GM12878 (cell line): Measurements from ENCODE around the gene COLQ. TPM values are rescaled to one million over a fixed set of nuclear protein-coding genes. Genes with fewer than 3 reads are reported as not detected.

Experiments
- ATAC-seq: fragments of 200-7000 bp; cut with Tn5 transposase; 3 replicates; pipeline ENCODE4 v1.9.1; 2020; ENCODE audit warnings: mild to moderate bottlenecking, moderate library complexity
- BruUV-seq: library from RNA; stranded (reverse); fragments of 400-500 nt; replicated peaks from 2 replicates; lab custom pipeline; 2021; lab: Mats Ljungman, UMichigan
- CTCF ChIA-PET: fragments of 300-600 bp; sonication (Branson Sonifier 250); formaldehyde crosslinking; extraction: SDS; loops from one replicate; lab custom pipeline; 2021; ENCODE audit warnings: inconsistent platforms; lab: Yijun Ruan, JAX
- POLR2A ChIA-PET: fragments of 350-600 bp; formaldehyde crosslinking; extraction: SDS; loops from one replicate; lab custom pipeline; 2021; ENCODE audit warnings: inconsistent platforms; lab: Charles Lee
- RAD21 ChIA-PET: fragments of 300-600 bp; sonication (Branson Sonifier 250); formaldehyde crosslinking; loops from one replicate; lab custom pipeline; 2023; ENCODE audit warnings: antibody characterized with exemption; ENCODE audit not compliant: unreplicated experiment; lab: Charles Lee
- SMC1A ChIA-PET: fragments of 300-600 bp; sonication (Branson Sonifier 250); formaldehyde crosslinking; loops from one replicate; lab custom pipeline; 2023; ENCODE audit not compliant: unreplicated experiment, uncharacterized antibody; lab: Charles Lee
- DNase-seq: peaks from one replicate; pipeline ENCODE4 v3.0.0-alpha.2; 2011; ENCODE audit warnings: low read depth, low spot score
- FAIRE-seq: peaks from 3 replicates; lab custom pipeline; 2011; peaks lifted over from hg19 to GRCh38; lab: Jason Lieb, UNC
- H2AFZ ChIP-seq: 2 replicates; pipeline ENCODE4 v1.6.0; 2011; ENCODE audit warnings: low read depth, low read length, control low read depth; ENCODE audit not compliant: control insufficient read depth
- H3K27ac ChIP-seq: 2 replicates; pipeline ENCODE4 v1.5.1; 2011; ENCODE audit warnings: control low read depth; ENCODE audit not compliant: control insufficient read depth, insufficient read depth
- H3K27me3 ChIP-seq, 2 experiments: replicated peaks in 1 of 2; 2 replicates each; pipeline versions ENCODE4 v1.6.0 to v1.6.1; 2011; ENCODE audit warnings: low read length in 1 of 2; ENCODE audit not compliant: control insufficient read depth in 2 of 2, insufficient read depth in 2 of 2
- H3K36me3 ChIP-seq, 2 experiments: 2 replicates each; pipeline ENCODE4 v1.5.1; 2011; ENCODE audit warnings: low read length in 1 of 2; ENCODE audit not compliant: control insufficient read depth in 2 of 2, insufficient read depth in 2 of 2
- H3K4me1 ChIP-seq: 2 replicates; pipeline ENCODE4 v1.6.1; 2011; ENCODE audit warnings: mild to moderate bottlenecking, low read length, moderate library complexity, mixed read lengths; ENCODE audit not compliant: control insufficient read depth, insufficient read depth
- H3K4me2 ChIP-seq: 2 replicates; pipeline ENCODE4 v1.6.0; 2011; ENCODE audit warnings: control low read depth; ENCODE audit not compliant: control insufficient read depth, insufficient read depth
- H3K4me3 ChIP-seq: fragments of 200-600 bp; sonication (generic); 2 replicates; pipeline ENCODE4 v1.5.1; 2016
- H3K79me2 ChIP-seq: 2 replicates; pipeline ENCODE4 v1.6.0; 2011; ENCODE audit warnings: low read length; ENCODE audit not compliant: control insufficient read depth, insufficient read depth
- H3K9ac ChIP-seq: 2 replicates; pipeline ENCODE4 v1.8.0; 2011; ENCODE audit warnings: low read length, control low read depth, mixed read lengths; ENCODE audit not compliant: control insufficient read depth, insufficient read depth
- H3K9me3 ChIP-seq: replicated peaks from 3 replicates; pipeline ENCODE4 v1.5.1; 2011; ENCODE audit warnings: mild to moderate bottlenecking, low read length; ENCODE audit not compliant: control insufficient read depth, insufficient read depth
- H4K20me1 ChIP-seq: 2 replicates; pipeline ENCODE4 v1.6.0; 2011; ENCODE audit not compliant: control insufficient read depth, insufficient read depth
- ASH2L ChIP-seq: fragments of 300-600, 200-600 bp; sonication (generic); IDR thresholded peaks from 2 replicates; pipeline ENCODE4 v1.6.1; 2017; ENCODE audit warnings: low read depth, mild to moderate bottlenecking, borderline replicate concordance
- ATF7 ChIP-seq: fragments of 450-650 bp; IDR thresholded peaks from 2 replicates; pipeline ENCODE4 v1.6.1; 2016; ENCODE audit warnings: low read depth, mild to moderate bottlenecking
- BRCA1 ChIP-seq: IDR thresholded peaks from 2 replicates; pipeline ENCODE4 v1.6.1; 2011; ENCODE audit warnings: low read depth, low read length, improper control_type of control experiment
- EGR1 ChIP-seq, 2 experiments: IDR thresholded peaks; 1 replicate in 1 of 2; 2 replicates in 1 of 2; pipeline ENCODE4 v1.6.1; 2011 to 2012; ENCODE audit warnings: low read depth in 2 of 2, low read length in 2 of 2, borderline replicate concordance in 1 of 2, mild to moderate bottlenecking in 1 of 2, moderate library complexity in 1 of 2
- LARP7 ChIP-seq: fragments of 450-650 bp; IDR thresholded peaks from 2 replicates; pipeline ENCODE4 v1.6.1; 2017; ENCODE audit warnings: mild to moderate bottlenecking
- PML ChIP-seq: IDR thresholded peaks from 2 replicates; pipeline ENCODE4 v1.6.1; 2012; ENCODE audit warnings: low read length, inconsistent platforms
- RBBP5 ChIP-seq: fragments of 200-600 bp; sonication (generic); conservative IDR thresholded peaks from 2 replicates; pipeline ENCODE4 v1.6.1; 2016
- SMARCA5 ChIP-seq: fragments of 450-650 bp; IDR thresholded peaks from 2 replicates; pipeline ENCODE4 v1.6.1; 2017; ENCODE audit warnings: mild to moderate bottlenecking
- SPI1 ChIP-seq: IDR thresholded peaks from 2 replicates; pipeline ENCODE4 v1.6.1; 2011; ENCODE audit warnings: low read depth, mild to moderate bottlenecking, low read length, moderate library complexity, borderline replicate concordance; ENCODE audit not compliant: insufficient read depth
- TBL1XR1 ChIP-seq: IDR thresholded peaks from 2 replicates; pipeline ENCODE4 v1.6.1; 2012; ENCODE audit warnings: low read depth, low read length, improper control_type of control experiment
- TCF7 ChIP-seq: IDR thresholded peaks from 2 replicates; pipeline ENCODE4 v1.6.1; 2014; ENCODE audit warnings: antibody characterized with exemption, borderline replicate concordance
- ZNF24 ChIP-seq: fragments of 450-650 bp; IDR thresholded peaks from 2 replicates; pipeline ENCODE4 v1.6.1; 2017; ENCODE audit warnings: antibody characterized with exemption, mild to moderate bottlenecking
- WGBS: methylation state at CpG from one replicate; pipeline ENCODE4 v1.1.6; 2016; ENCODE audit warnings: low lambda C conversion rate; ENCODE audit not compliant: insufficient replicate concordance, insufficient coverage; ENCODE audit errors: missing lambda C conversion rate; 5-methylcytosine and 5-hydroxymethylcytosine counted together
- in situ Hi-C: fragments of 300-500 bp; cut with MboI; formaldehyde crosslinking; loops from 9 replicates; pipeline ENCODE4 v1.14.3; 2018; ENCODE audit warnings: mixed read lengths
- intact Hi-C: fragments of 100-400 bp; cut with micrococcal nuclease; formaldehyde crosslinking; loops from one replicate; pipeline ENCODE4 v1.14.2; 2022; ENCODE audit not compliant: unreplicated experiment
- polyA plus RNA-seq, 11 experiments: library from polyadenylated mRNA; depleted of rRNA in 4 of 11; unstranded in 6 of 11; stranded (reverse) in 5 of 11; fragments of >200 nt; fragmentation: Nextera tagmentation in 4 of 11; fragmentation: Illumina TruSeq in 1 of 11; extraction: Ambion mirVana in 4 of 11; extraction: Trizol in 1 of 11; gene quantifications; 1 replicate in 1 of 11; 2 replicates in 10 of 11; pipeline versions ENCODE4 v1.2.1 to v1.2.3, GENCODE V29; 2011 to 2016; ENCODE audit warnings: inconsistent platforms in 2 of 11, missing spikeins in 2 of 11, low read depth in 1 of 11
- total RNA-seq, 4 experiments: library from RNA; depleted of rRNA in 3 of 4; stranded (reverse); fragments of >200 nt in 3 of 4; fragmentation: Illumina TruSeq in 1 of 4; extraction: Trizol in 1 of 4; gene quantifications; 2 replicates each; pipeline versions ENCODE4 v1.2.1 to v1.2.3, GENCODE V29; 2013 to 2021
- TF ChIP-seq, protein P1 (sequence below): IDR thresholded peaks from 2 replicates; pipeline ENCODE4 v1.6.1; 2011; ENCODE audit warnings: mild to moderate bottlenecking, low read depth, low read length, moderate library complexity; ENCODE audit not compliant: insufficient replicate concordance
- TF ChIP-seq, protein P2 (sequence below): IDR thresholded peaks from 2 replicates; pipeline ENCODE4 v1.6.1; 2012; ENCODE audit warnings: low read depth, low read length, improper control_type of control experiment
- TF ChIP-seq, protein P3 (sequence below): IDR thresholded peaks from 2 replicates; pipeline ENCODE4 v1.6.1; 2012; ENCODE audit warnings: mild to moderate bottlenecking, low read depth, low read length
- TF ChIP-seq, protein P4 (sequence below): fragments of 450-650 bp; formaldehyde crosslinking; IDR thresholded peaks from 2 replicates; pipeline ENCODE4 v1.4.0; 2022; ENCODE audit warnings: mild to moderate bottlenecking, moderate library complexity

The COLQ gene
- total and polyA plus RNA-seq, 10 of the 15 experiments (the other 5 are each of a cell fraction or from before 2014, with no cell fraction given): 0.13 to 2.7 (median 0.70) TPM

DNA sequence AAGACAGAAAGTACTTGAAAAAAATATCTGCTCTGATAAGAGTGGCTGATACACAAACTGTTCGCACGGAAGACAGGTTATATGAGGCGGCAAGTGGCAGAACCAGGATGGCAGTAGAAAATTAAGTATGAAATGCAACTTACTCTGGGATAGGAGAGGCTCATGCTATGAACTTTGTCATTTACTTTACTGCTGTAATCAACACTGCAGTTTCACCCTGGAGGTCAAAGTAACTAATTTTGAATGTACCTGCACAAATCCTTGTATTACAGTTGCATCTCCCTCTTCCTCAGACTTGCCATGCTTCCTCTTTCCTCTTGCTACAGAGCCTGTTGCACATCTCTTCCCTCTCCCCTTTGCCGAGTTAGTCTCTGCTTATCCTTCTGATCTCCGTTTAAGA lies 41.1 kb upstream of the COLQ start:
- no peaks in the 10 kb centered on the region for H3K27me3 ChIP-seq
- ChIA-PET SMC1A (no interaction called here), CTCF (no interaction called here), RAD21 (no interaction called here), POLR2A (no interaction called here)
- H2AFZ ChIP-seq: no peak overlapping the region
- no peak for ATAC-seq
- no peaks in the 10 kb centered on the region; the same call in 1 of the 2 replicates for H3K4me1 ChIP-seq
- no peaks in the 10 kb centered on the region for H4K20me1 ChIP-seq
- no peaks in the 10 kb centered on the region for H3K79me2 ChIP-seq
- DNase-seq: no peak
- H3K4me3 ChIP-seq: no peak overlapping the region
- no peak overlapping the region for H3K4me2 ChIP-seq
- H3K27ac ChIP-seq: no peak overlapping the region
- intact Hi-C loops: no loop called here
- no peak overlapping the region for H3K9ac ChIP-seq
- WGBS: 94% methylated on average over 5 of the region's 5 CpGs
- in situ Hi-C loops: no loop called here
- no peak for TF ChIP-seq TBL1XR1
- no peak for TF ChIP-seq SPI1
- TF ChIP-seq RBBP5: no peak
- TF ChIP-seq, protein P1, sequence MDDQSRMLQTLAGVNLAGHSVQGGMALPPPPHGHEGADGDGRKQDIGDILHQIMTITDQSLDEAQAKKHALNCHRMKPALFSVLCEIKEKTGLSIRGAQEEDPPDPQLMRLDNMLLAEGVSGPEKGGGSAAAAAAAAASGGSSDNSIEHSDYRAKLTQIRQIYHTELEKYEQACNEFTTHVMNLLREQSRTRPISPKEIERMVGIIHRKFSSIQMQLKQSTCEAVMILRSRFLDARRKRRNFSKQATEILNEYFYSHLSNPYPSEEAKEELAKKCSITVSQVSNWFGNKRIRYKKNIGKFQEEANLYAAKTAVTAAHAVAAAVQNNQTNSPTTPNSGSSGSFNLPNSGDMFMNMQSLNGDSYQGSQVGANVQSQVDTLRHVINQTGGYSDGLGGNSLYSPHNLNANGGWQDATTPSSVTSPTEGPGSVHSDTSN: no peak
- TF ChIP-seq LARP7: no peak
- TF ChIP-seq ASH2L: no peak
- TF ChIP-seq, protein P2, sequence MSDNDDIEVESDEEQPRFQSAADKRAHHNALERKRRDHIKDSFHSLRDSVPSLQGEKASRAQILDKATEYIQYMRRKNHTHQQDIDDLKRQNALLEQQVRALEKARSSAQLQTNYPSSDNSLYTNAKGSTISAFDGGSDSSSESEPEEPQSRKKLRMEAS: no peak
- no peak for TF ChIP-seq BRCA1
- TF ChIP-seq ATF7: no peak
- TF ChIP-seq TCF7: no peak
- TF ChIP-seq, protein P3, sequence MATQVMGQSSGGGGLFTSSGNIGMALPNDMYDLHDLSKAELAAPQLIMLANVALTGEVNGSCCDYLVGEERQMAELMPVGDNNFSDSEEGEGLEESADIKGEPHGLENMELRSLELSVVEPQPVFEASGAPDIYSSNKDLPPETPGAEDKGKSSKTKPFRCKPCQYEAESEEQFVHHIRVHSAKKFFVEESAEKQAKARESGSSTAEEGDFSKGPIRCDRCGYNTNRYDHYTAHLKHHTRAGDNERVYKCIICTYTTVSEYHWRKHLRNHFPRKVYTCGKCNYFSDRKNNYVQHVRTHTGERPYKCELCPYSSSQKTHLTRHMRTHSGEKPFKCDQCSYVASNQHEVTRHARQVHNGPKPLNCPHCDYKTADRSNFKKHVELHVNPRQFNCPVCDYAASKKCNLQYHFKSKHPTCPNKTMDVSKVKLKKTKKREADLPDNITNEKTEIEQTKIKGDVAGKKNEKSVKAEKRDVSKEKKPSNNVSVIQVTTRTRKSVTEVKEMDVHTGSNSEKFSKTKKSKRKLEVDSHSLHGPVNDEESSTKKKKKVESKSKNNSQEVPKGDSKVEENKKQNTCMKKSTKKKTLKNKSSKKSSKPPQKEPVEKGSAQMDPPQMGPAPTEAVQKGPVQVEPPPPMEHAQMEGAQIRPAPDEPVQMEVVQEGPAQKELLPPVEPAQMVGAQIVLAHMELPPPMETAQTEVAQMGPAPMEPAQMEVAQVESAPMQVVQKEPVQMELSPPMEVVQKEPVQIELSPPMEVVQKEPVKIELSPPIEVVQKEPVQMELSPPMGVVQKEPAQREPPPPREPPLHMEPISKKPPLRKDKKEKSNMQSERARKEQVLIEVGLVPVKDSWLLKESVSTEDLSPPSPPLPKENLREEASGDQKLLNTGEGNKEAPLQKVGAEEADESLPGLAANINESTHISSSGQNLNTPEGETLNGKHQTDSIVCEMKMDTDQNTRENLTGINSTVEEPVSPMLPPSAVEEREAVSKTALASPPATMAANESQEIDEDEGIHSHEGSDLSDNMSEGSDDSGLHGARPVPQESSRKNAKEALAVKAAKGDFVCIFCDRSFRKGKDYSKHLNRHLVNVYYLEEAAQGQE: no peak
- no peak for TF ChIP-seq SMARCA5
- TF ChIP-seq ZNF24: no peak
- TF ChIP-seq, protein P4, sequence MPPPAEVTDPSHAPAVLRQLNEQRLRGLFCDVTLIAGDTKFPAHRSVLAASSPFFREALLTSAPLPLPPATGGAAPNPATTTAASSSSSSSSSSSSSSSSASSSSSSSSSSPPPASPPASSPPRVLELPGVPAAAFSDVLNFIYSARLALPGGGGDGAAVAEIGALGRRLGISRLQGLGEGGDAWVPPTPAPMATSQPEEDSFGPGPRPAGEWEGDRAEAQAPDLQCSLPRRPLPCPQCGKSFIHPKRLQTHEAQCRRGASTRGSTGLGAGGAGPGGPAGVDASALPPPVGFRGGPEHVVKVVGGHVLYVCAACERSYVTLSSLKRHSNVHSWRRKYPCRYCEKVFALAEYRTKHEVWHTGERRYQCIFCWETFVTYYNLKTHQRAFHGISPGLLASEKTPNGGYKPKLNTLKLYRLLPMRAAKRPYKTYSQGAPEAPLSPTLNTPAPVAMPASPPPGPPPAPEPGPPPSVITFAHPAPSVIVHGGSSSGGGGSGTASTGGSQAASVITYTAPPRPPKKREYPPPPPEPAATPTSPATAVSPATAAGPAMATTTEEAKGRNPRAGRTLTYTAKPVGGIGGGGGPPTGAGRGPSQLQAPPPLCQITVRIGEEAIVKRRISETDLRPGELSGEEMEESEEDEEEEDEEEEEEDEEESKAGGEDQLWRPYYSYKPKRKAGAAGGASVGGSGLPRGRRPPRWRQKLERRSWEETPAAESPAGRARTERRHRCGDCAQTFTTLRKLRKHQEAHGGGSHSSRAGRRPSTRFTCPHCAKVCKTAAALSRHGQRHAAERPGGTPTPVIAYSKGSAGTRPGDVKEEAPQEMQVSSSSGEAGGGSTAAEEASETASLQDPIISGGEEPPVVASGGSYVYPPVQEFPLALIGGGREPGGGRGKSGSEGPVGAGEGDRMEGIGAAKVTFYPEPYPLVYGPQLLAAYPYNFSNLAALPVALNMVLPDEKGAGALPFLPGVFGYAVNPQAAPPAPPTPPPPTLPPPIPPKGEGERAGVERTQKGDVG (CRISPR knock-in tag): no peak
- no peak for TF ChIP-seq EGR1 (IDR thresholded peaks at IDR 0.05; ENCODE audit: borderline replicate concordance in 1 of 2, low read depth in 2 of 2, low read length in 2 of 2)
- no peak for TF ChIP-seq PML
- no peak for FAIRE-seq
- peaks cover 1 to 16% of the 10 kb centered on the region in 2 experiments; a peak in 3 of 4 replicates for H3K36me3 ChIP-seq
- no peaks in the 10 kb centered on the region for H3K9me3 ChIP-seq
- BruUV-seq: TSS peak; percentile 16
